Neural cell (in vitro differentiated cells): Measurements from ENCODE around the gene C10orf53. TPM values are rescaled to one million over a fixed set of nuclear protein-coding genes. Genes with fewer than 3 reads are reported as not detected.

Experiments
- H2AFZ ChIP-seq: fragments of 200-600, 300-800 bp; sonication (generic), shearing (Covaris generic); 2 replicates; pipeline ENCODE4 v1.6.0; 2014; ENCODE audit warnings: low read depth, mild to moderate bottlenecking, antibody characterized with exemption, low read length, moderate library complexity
- H3F3A ChIP-seq: fragments of 200-600 bp; shearing (Covaris generic); 2 replicates; pipeline ENCODE4 v1.6.1; 2016; ENCODE audit warnings: mild to moderate bottlenecking, moderate library complexity, mixed read lengths, antibody characterized with exemption, low read length; ENCODE audit not compliant: insufficient read depth, poor library complexity, severe bottlenecking
- H3K27ac ChIP-seq: fragments of 200-600, 300-800 bp; sonication (generic), shearing (Covaris generic); 2 replicates; pipeline ENCODE4 v1.5.1; 2014; ENCODE audit warnings: mild to moderate bottlenecking, low read length, moderate library complexity
- H3K27me3 ChIP-seq: fragments of 300-800, 200-600 bp; sonication (generic), shearing (Covaris generic); 2 replicates; pipeline ENCODE4 v1.6.0; 2014; ENCODE audit warnings: mild to moderate bottlenecking, low read depth, low read length, moderate library complexity; ENCODE audit not compliant: insufficient read depth
- H3K36me3 ChIP-seq: fragments of 300-800, 200-600 bp; sonication (generic), shearing (Covaris generic); 2 replicates; pipeline ENCODE4 v1.5.1; 2014; ENCODE audit warnings: mild to moderate bottlenecking, antibody characterized with exemption, low read length, moderate library complexity; ENCODE audit not compliant: insufficient read depth
- H3K4me2 ChIP-seq: fragments of 300-800, 200-600 bp; sonication (generic), shearing (Covaris generic); 2 replicates; pipeline ENCODE4 v1.6.0; 2014; ENCODE audit warnings: mild to moderate bottlenecking, low read length
- H3K4me3 ChIP-seq: fragments of 300-800, 200-600 bp; sonication (generic), shearing (Covaris generic); 2 replicates; pipeline ENCODE4 v1.5.1; 2014; ENCODE audit warnings: mild to moderate bottlenecking, low read length, moderate library complexity
- H3K79me2 ChIP-seq: fragments of 200-600 bp; shearing (Covaris generic); replicated peaks from 2 replicates; pipeline ENCODE4 v1.6.0; 2014; ENCODE audit warnings: mild to moderate bottlenecking, low read length, moderate library complexity; ENCODE audit not compliant: insufficient read depth
- H3K9ac ChIP-seq: fragments of 300-800, 200-600 bp; sonication (generic), shearing (Covaris generic); 2 replicates; pipeline ENCODE4 v1.6.1; 2016; ENCODE audit warnings: mild to moderate bottlenecking, low read length, mixed read lengths
- H3K9me2 ChIP-seq: fragments of 200-600 bp; shearing (Covaris generic); 2 replicates; pipeline ENCODE4 v1.6.1; 2016; ENCODE audit warnings: mild to moderate bottlenecking, low read length, mixed read lengths; ENCODE audit not compliant: insufficient read depth
- H3K9me3 ChIP-seq: fragments of 200-600, 300-800 bp; sonication (generic), shearing (Covaris generic); 2 replicates; pipeline ENCODE4 v1.6.1; 2016; ENCODE audit warnings: mild to moderate bottlenecking, mixed run types, low read length, moderate library complexity, mixed read lengths
- H4K20me1 ChIP-seq: fragments of 200-600 bp; shearing (Covaris generic); 2 replicates; pipeline ENCODE4 v1.6.1; 2016; ENCODE audit warnings: mild to moderate bottlenecking, mixed run types; ENCODE audit not compliant: insufficient read depth
- CTCF ChIP-seq: fragments of 450-650 bp; IDR thresholded peaks from 2 replicates; pipeline ENCODE4 v1.5.1; 2014; ENCODE audit warnings: antibody characterized with exemption, mild to moderate bottlenecking, moderate library complexity; ENCODE audit not compliant: poor library complexity, severe bottlenecking
- EP300 ChIP-seq: fragments of 450-650 bp; conservative IDR thresholded peaks from 2 replicates; pipeline ENCODE4 v1.6.1; 2014; ENCODE audit warnings: antibody characterized with exemption, mild to moderate bottlenecking, moderate library complexity; ENCODE audit not compliant: poor library complexity, severe bottlenecking
- EZH2 ChIP-seq: fragments of 200-600, 300-800 bp; shearing (Covaris generic), sonication (generic); IDR thresholded peaks from 2 replicates; pipeline ENCODE4 v1.6.1; 2014; ENCODE audit warnings: antibody characterized with exemption, low read length, borderline replicate concordance, mild to moderate bottlenecking; ENCODE audit not compliant: insufficient read depth, poor library complexity, severe bottlenecking
- MXI1 ChIP-seq: fragments of 450-650 bp; conservative IDR thresholded peaks from 2 replicates; pipeline ENCODE4 v1.6.1; 2014; ENCODE audit warnings: antibody characterized with exemption, mild to moderate bottlenecking; ENCODE audit not compliant: poor library complexity, severe bottlenecking
- POLR2AphosphoS5 ChIP-seq: IDR thresholded peaks from 2 replicates; pipeline ENCODE4 v1.6.1; 2012
- RAD21 ChIP-seq: fragments of 450-650 bp; conservative IDR thresholded peaks from 2 replicates; pipeline ENCODE4 v1.6.1; 2014; ENCODE audit warnings: antibody characterized with exemption, mild to moderate bottlenecking, moderate library complexity
- REST ChIP-seq: IDR thresholded peaks from 2 replicates; pipeline ENCODE4 v1.6.1; 2012; ENCODE audit warnings: borderline replicate concordance
- SMC3 ChIP-seq: fragments of 450-650 bp; conservative IDR thresholded peaks from 2 replicates; pipeline ENCODE4 v1.6.1; 2014; ENCODE audit warnings: antibody characterized with exemption, mild to moderate bottlenecking, moderate library complexity; ENCODE audit not compliant: poor library complexity
- TAF1 ChIP-seq: IDR thresholded peaks from 2 replicates; pipeline ENCODE4 v1.6.1; 2012; ENCODE audit warnings: low read depth
- polyA plus RNA-seq: library from polyadenylated mRNA; depleted of rRNA; stranded (reverse); fragments of >200 nt; gene quantifications from 2 replicates; pipeline ENCODE4 v1.2.3, GENCODE V29; 2014

The C10orf53 gene
- polyA plus RNA-seq, 1 donor from 2014 or later: not detected

GRCh38 chr10:49710966-49711365, 31.5 kb downstream of the C10orf53 start:
- Histone ChIP-seq H3K4me2 (no peak overlapping the region), H4K20me1 (no peaks in the 10 kb centered on the region), H3K4me3 (no peak overlapping the region), H3K36me3 (no peaks in the 10 kb centered on the region), H3K27me3 (no peaks in the 10 kb centered on the region), H3K79me2 (no peaks in the 10 kb centered on the region), H3F3A (no peaks in the 10 kb centered on the region), H3K9me3 (no peaks in the 10 kb centered on the region), H3K9ac (no peak overlapping the region), H2AFZ (no peak overlapping the region), H3K27ac (no peak overlapping the region), H3K9me2 (no peaks in the 10 kb centered on the region)
- TF ChIP-seq CTCF (no peak), RAD21 (no peak), MXI1 (no peak)

GRCh38 chr10:49711481-49711880, 32.0 kb downstream of the C10orf53 start:
- no peaks in the 10 kb centered on the region for H3K79me2 ChIP-seq
- no peak overlapping the region for H3K9ac ChIP-seq
- H3K27ac ChIP-seq: no peak overlapping the region
- no peaks in the 10 kb centered on the region for H3K9me2 ChIP-seq
- no peak for TF ChIP-seq POLR2AphosphoS5
- no peaks in the 10 kb centered on the region for H3F3A ChIP-seq
- H4K20me1 ChIP-seq: no peaks in the 10 kb centered on the region
- no peaks in the 10 kb centered on the region for H3K27me3 ChIP-seq
- H3K4me3 ChIP-seq: no peak overlapping the region
- no peak overlapping the region for H3K4me2 ChIP-seq
- H3K36me3 ChIP-seq: no peaks in the 10 kb centered on the region
- H3K9me3 ChIP-seq: no peaks in the 10 kb centered on the region
- no peak overlapping the region for H2AFZ ChIP-seq

GRCh38 chr10:49713266-49713665, 33.8 kb downstream of the C10orf53 start:
- H3K9ac ChIP-seq: no peak overlapping the region
- no peak overlapping the region for H3K4me2 ChIP-seq

More at GRCh38 chr10:49713266-49713665, 33.8 kb downstream of the C10orf53 start:
- Histone ChIP-seq H3K27ac (no peak overlapping the region), H3K9me3 (no peaks in the 10 kb centered on the region), H3K9me2 (no peaks in the 10 kb centered on the region), H2AFZ (no peak overlapping the region), H3F3A (no peaks in the 10 kb centered on the region), H3K79me2 (no peaks in the 10 kb centered on the region), H3K36me3 (no peaks in the 10 kb centered on the region), H3K4me3 (no peak overlapping the region), H4K20me1 (no peaks in the 10 kb centered on the region), H3K27me3 (no peaks in the 10 kb centered on the region)
- TF ChIP-seq TAF1 (no peak), EZH2 (no peak), CTCF (no peak), EP300 (no peak), POLR2AphosphoS5 (no peak), REST (no peak), MXI1 (no peak), SMC3 (no peak), RAD21 (no peak)
